ENCODE measurements around the gene GXYLT2. TPM values are rescaled to one million over a fixed set of nuclear protein-coding genes. Genes with fewer than 3 reads are reported as not detected.

Gene GXYLT2
- total and polyA plus RNA-seq, 2 experiments from 2014 or later = 2.0 to 5.8 TPM

GRCh38 chr3:72848703-72849081 is 39.2 kb upstream of the GXYLT2 start:
- peak overlapping the region; percentile 86 for H3K4me3 Mint-ChIP-seq
- peak; percentile 15; the same call in 2 of the 3 replicates for ATAC-seq

More at GRCh38 chr3:72848703-72849081, 39.2 kb upstream of the GXYLT2 start:
- peak overlapping the region; percentile 90 for H3K4me2 ChIP-seq
- Mint-ChIP-seq H3K9me3 (no peaks in the 10 kb centered on the region; the same call in 2 of the 3 replicates), H3K4me1 (peaks cover 20% of the 10 kb centered on the region), H3K27ac (no peak overlapping the region), H3K27me3 (ENCODE audit: insufficient read depth, low read depth, poor library complexity) (peaks cover 16% of the 10 kb centered on the region), H3K36me3 (ENCODE audit: low read depth) (no peaks in the 10 kb centered on the region; the same call in 2 of the 3 replicates)
- DNase-seq (ENCODE audit: low spot score) = no peak
- H3K4me1 ChIP-seq (ENCODE audit: insufficient read depth) = peaks cover 9% of the 10 kb centered on the region
- H3K79me2 ChIP-seq (replicated peaks; ENCODE audit: insufficient read depth) = peaks cover 35% of the 10 kb centered on the region
- TF ChIP-seq EZH2 (IDR thresholded peaks at IDR 0.05; ENCODE audit: low read depth, unreplicated experiment) (no peak), POLR2AphosphoS5 (IDR thresholded peaks at IDR 0.05; ENCODE audit: low read depth) (no peak), REST (IDR thresholded peaks at IDR 0.05; ENCODE audit: unreplicated experiment) (no peak), NANOG (IDR thresholded peaks at IDR 0.05; ENCODE audit: borderline replicate concordance) (no peak), CTCF (conservative IDR thresholded peaks at IDR 0.05; ENCODE audit: low read depth in 2 of 2) (no peak), CREB1 (CRISPR knock-in tag; IDR thresholded peaks at IDR 0.05; ENCODE audit: low read depth) (no peak), EZH2phosphoT487 (IDR thresholded peaks at IDR 0.05; ENCODE audit: unreplicated experiment) (no peak), STAT1 (IDR thresholded peaks at IDR 0.05; ENCODE audit: unreplicated experiment) (no peak), ZNF331 (CRISPR knock-in tag; IDR thresholded peaks at IDR 0.05; ENCODE audit: low read depth) (no peak), ETS1 (IDR thresholded peaks at IDR 0.05) (no peak), ZNF114 (CRISPR knock-in tag; IDR thresholded peaks at IDR 0.05) (no peak), JUNB (IDR thresholded peaks at IDR 0.05; ENCODE audit: unreplicated experiment) (no peak), ZNF462 (CRISPR knock-in tag; IDR thresholded peaks at IDR 0.05) (no peak)
- H3K9me2 ChIP-seq (ENCODE audit: insufficient read depth) = no peaks in the 10 kb centered on the region
- no peaks in the 10 kb centered on the region for H3F3A ChIP-seq (replicated peaks; ENCODE audit: low read depth)
- peaks cover 8% of the 10 kb centered on the region for H4K20me1 ChIP-seq (replicated peaks; ENCODE audit: insufficient read depth)
- H2AFZ ChIP-seq = peak overlapping the region; percentile 99
- peaks cover 18% of the 10 kb centered on the region for H3K27me3 ChIP-seq (ENCODE audit: insufficient read depth)
- H3K36me3 ChIP-seq (ENCODE audit: insufficient read depth) = no peaks in the 10 kb centered on the region
- H3K27ac ChIP-seq (ENCODE audit: low read depth) = no peak overlapping the region
- peak overlapping the region; percentile 80 for H3K4me3 ChIP-seq

All from GM23338 (cell line).